GM19463 (cell line): ENCODE data around the gene ASB6.
"Not testable (repeated sequence)": the region's sequence is repeated elsewhere in the genome, so short reads cannot be mapped to it uniquely, and the experiment has no call there.

Experiments
- ATAC-seq: cut with Tn5 transposase; IDR thresholded peaks from one replicate; pipeline ENCODE4 v1.9.1; 2021; ENCODE audit warnings: mild to moderate bottlenecking, moderate library complexity; ENCODE audit not compliant: unreplicated experiment

The ASB6 gene

DNA sequence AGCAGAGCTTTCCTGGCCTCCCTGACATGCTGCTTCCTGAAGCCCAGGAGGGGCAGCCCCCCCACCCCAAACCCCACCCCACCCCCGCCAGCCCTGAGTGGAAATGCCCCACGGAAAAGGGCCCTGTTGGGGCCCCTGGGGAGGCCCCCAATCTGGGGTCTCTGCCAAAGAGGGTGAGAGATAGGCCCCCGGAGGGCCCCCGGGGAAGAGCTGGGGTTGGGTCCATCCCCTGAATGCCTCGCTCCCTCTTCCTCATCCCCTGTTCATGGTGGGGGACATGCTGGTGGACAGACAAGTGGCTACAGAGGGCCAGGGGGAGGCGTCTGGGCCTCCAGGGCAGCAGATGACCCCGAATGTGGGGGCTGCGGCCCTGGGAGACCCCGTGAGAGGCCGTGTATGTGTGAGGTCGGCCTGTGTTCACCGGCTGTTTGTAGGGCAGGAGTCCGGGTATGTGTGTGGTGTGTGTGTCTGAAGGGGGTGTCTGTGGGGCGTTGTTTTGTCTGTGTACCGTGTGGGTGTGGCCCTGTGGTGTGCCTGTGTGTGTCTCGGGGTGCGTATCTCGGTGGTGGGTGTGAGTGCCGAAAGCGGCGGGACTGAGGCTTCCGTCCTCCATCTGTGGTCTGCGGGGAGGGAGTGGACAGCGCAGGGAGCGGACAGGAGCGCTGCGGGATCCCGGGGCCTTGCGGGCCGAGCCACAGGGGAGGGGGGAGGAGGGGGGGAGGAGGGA, 32.3 kb downstream of the ASB6 start:
- ATAC-seq = no peak

DNA sequence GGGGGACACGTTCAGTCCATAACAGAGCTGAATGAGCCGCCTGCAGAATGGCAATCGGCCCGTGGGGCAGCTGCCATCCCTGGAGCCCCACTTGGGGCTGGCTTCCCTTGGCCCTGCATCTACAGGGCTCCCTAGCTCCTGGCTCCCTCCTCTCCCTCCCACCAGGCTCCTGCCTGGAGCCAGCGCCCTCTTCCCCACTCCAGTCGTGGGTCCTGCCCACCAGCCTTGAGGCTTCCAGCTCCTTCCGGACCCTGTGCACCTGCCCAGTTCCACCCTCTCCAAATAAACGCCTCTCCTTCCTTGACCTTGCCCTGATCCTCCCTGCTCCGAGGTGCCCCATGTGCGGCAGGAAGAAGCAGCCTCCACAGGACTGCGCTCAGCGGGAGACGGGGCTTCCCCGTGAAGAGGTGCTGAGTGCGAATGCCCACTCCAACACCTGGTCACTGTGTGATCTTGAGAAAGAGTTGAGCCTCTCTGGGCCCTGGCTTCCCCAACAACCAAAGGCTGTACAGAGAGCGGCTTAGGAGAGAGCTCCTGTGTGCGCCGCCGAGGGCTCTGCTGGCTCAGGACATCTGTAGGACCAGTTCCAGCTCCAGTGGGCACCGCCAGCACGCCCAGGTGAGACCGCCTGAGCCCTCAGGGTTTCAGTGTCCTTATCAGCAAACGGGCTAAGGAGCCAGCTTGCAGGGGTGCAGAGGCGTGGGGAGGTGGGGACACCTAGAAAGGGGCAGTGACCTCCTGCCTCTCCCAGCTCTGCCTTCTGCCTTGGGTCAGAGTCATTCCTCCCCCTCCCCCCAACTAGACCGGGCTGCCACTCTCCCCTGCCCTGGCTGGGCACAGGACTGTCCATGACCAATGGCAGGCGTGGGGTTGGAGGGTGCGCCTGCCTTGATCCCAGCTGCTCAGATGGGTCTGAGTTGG, 33.1 kb downstream of the ASB6 start:
- ATAC-seq = no peak

GRCh38 chr9:129607027-129607387, 34.9 kb downstream of the ASB6 start:
- no peak for ATAC-seq

GRCh38 chr9:129606161-129607026, 35.6 kb downstream of the ASB6 start:
- ATAC-seq = no peak

GRCh38 chr9:129604766-129605163, 37.2 kb downstream of the ASB6 start:
- ATAC-seq = no peak

GRCh38 chr9:129604056-129604765, 37.7 kb downstream of the ASB6 start:
- no peak for ATAC-seq

- ATAC-seq = no peak
Observed at GRCh38 chr9:129602598-129603415, 39.1 kb downstream of the ASB6 start.

DNA sequence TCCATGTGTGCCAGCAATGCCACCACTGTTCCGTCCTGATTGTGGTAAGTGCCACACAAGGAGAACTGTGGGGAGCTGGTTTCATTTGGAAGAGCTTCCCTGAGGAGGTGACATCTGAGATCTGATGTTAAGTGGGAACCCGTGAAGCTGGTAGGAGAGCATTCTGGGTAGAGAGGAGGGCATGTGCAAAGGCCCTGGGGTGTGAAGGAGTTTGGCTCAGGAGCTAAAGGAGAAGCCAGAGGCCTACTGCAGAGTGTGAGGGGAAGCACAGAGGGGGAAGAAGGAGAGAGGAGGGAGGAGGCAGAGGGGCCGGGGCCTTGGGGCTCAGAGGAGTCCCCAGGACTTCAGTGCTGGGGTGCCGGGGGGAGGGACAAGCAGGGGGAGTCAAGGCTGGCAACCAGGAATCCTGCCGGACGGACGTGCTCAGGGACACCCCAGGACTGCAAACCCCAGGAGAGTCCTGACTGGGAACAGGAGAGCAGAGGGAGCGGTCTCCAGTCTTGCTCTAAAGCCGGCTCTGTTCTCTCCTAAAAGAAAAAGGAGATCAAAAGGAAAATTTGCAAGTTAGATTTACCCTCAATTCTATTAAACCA, 40.8 kb downstream of the ASB6 start:
- no peak for ATAC-seq

DNA sequence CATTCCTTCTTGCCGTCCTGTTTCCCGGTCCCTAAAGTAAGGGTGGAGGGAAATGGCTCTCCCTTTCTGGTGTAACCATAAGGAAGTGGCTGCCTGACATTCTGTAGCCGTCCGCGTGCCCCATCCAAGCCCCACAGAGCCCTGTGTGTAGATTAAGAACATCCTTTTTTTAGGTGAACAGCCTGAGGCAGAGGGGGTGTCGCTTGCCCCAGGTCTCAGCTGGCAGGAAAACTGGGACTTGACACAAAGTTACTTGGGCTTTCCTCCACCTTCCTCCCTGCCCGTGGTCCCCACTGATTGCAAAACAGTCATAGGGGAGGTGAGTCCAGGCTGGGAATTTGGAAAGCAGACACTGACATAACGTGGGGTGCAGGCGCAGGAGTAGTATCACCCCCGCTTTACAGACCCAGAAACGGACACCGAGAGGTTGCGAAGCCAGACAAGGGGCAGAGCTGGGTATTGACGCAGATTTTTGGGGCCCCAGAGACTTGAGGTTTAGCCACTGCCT, 43.8 kb downstream of the ASB6 start:
- no peak for ATAC-seq

DNA sequence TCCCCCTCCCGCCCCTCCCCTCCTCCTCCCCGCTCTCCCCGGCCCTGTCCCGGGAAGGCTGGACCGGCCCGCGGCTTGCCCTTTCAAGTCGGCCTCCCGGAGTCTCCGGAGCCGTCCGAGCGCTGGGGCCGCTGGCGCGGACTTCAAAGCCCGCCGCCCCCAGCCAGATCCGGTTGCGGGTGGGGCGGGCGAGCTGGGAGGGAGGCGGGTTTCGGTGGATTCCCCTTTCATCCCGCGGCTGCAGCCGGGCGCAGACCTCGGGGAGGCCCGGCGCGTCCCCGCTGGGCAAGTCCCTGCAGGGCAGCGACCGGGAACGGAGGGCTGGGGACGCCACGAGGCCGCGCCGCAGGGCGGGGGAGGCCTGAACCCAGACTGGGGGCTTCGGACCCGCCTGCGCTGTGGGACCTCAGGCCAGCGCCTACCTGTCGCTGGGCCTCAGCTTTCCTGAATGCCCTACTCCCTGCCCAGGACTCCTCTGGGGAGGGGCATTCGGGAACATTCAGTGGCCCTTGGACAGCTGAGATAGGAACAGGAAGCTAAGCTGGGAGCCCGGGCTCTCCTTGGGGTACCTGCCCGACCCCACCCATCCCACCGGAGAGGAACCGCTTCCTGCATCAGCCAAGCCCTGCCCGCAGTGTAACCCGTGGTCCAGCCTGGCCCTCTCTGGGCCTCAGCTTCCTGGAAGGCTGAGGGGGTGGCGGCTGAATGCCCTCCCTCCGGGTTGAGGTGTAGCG, 44.4 kb downstream of the ASB6 start:
- peak; percentile 58 for ATAC-seq

DNA sequence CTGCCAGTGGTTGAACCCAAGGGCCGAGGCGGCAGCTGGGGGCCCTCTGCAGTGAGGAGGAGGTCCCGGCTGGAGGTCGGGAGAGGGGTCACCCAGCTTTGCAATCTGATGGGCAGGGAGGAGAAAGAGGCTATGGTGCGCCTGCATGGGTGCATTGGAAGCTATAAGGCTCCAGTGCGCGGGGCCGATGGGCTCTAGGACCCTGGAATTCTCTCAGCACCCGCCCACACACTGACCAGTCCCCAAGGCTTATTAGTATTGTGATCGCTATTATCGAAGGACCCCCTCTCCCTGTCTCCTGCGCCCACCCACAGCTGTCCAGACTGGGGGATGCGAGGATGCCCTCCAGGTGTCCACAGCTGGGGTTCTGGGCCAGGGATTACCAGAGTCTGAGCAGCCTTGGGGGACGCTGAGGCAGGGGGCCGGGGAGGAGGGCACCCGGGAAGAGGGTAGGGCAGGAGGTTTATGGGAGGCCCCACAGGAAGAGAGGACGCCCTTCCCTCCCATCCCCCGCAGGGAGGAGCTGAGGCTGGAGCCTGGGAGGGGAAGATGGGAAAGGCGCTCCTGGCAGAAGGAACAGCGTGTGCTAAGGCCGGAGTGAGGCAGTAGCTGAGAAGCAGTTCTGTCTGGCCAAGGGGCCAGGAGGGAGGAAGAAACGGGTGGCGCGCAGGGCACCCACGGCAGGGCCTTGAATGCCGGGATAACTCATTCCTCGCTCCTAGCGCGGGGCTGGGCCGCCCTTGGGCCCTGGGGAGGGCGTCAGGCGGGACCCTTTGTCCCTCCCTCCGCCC, 45.2 kb downstream of the ASB6 start:
- ATAC-seq = peak; percentile 25

DNA sequence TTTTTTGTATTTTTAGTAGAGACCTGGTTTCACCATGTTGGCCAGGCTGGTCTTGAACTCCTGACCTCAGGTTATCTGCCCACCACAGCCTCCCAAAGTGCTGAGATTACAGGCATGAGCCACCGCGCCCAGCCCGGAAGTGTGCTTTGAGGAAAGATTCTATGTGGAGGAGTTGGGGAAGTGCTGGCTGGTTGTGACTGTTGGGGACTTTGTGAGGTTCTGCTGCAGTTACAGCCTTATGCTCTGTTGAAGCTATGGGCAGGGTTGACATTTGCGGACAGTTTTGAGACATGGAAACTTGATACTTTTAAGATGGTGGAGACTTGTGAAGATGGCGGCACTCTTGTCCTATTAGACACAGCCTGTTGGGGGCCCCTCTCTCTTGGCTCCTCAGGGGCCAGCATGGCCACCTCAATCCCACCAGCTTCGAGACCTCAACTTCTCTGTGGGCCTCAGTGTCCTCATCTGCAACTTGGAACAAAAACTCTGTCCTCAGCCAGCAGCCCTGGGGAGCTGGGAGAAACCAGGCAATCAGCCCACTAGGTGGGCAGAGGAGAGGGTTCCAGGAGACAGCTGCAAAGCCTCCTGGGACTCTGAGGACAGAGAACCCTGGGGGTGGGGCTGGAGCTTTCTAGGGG, 45.9 kb downstream of the ASB6 start:
- no peak for ATAC-seq

GRCh38 chr9:129595311-129595741, 46.6 kb downstream of the ASB6 start:
- ATAC-seq = no peak

DNA sequence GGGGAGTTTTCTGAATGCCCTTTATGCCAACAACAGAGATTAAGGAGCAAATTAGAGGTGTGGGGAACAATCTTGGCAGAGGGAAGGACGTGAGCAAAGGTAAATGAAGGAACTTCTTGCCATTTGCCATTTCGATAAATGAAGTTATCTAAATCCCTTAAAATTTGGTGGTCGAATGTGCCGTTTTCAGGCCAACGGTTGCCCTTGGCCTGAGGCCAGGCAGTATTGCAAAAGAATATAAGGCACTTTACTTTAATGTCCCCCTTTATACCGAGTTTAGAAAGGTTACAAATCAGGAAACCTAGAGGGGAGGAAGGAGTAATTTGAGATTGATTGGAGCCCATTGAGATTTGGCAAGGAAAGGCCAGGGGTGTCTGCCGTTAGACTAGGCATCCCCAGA, 47.3 kb downstream of the ASB6 start:
- no peak for ATAC-seq

DNA sequence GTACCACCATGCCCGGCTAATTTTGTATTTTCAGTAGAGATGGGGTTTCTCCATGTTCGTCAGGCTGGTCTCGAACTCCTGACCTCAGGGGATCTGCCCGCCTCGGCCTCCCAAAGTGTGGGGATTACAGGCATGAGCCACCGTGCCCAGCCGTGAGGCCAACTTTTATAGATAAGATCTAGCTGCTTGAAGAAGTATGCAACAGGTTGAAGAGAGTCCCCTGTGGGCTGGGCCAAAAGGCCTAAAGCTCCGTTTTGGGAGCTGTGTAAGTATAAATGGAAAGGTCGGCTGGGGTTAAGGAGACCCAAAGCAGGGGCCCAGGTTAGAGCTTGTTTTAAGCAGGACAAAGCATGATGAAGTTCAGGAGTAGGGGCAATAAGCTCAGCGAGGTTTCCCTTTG, 49.2 kb downstream of the ASB6 start:
- not testable (repeated sequence) for ATAC-seq

DNA sequence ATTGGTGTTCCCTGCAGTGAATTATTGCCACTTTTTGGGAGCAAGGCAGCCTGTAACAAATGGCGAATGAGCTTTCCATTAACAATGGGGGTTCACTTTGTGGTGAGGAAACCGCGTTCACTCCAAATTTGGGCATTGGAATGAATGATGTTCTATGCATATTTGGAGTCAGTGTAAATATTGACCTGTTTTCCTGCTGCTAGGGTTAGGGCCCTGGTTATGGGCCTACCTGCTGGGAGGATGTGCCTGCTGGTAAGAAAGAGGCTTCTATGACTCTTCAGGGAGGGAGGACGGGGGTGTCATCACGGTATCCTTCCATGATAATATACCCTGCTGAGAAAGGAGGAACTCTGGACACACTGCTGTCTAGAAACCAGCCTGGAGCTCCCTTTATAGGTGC, 50.0 kb downstream of the ASB6 start:
- ATAC-seq = no peak

DNA sequence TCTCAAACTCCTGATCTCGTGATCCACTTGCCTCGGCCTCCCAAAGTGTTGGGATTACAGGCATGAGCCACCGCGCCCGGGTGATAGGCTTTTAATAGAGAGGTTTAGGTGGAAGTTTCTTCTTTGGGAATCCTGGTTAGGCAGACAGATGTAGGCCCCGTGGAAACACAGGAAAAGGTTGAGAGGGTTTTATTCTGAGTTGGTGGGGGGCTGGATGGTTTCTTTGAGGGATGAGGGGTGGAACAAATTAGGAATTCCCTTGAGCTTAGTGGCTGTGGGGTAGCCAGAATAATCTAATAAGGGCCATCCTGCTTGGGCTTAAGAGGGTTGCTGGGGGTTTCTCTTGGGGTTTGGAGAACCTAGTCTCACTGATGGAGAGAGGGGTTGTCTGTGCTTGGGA, 51.5 kb downstream of the ASB6 start:
- no peak for ATAC-seq
